Natural killer cell treated with Interleukin-12 subunit alpha and Interleukin-12 subunit beta and Interleukin-15 and Interleukin-18, amount 100 ng/mL, for 72 hours (primary cell): ENCODE results near the gene PAN3. TPM values are rescaled to one million over a fixed set of nuclear protein-coding genes. Genes with fewer than 3 reads are reported as not detected.
"Not testable (repeated sequence)": the region's sequence is repeated elsewhere in the genome, so short reads cannot be mapped to it uniquely, and the experiment has no call there.

Source experiments
- ATAC-seq, 2 donors: fragments of 150-1000 bp; cut with Tn5 transposase in 1 of 2; sonication (Bioruptor Pico), chemical (Tn5 transposase) in 1 of 2; 2 replicates each; pipeline ENCODE4 v1.10.0; 2021
- DNase-seq: peaks from one replicate; pipeline ENCODE4 v3.0.0; 2022; ENCODE audit warnings: low spot score
- H3K27ac Mint-ChIP-seq, 2 donors: 1 replicate in 1 of 2; 2 replicates in 1 of 2; pipeline ENCODE4 v1.8.0; 2022; ENCODE audit warnings: mixed read lengths in 2 of 2, mild to moderate bottlenecking in 1 of 2, moderate library complexity in 1 of 2
- H3K27me3 Mint-ChIP-seq, 2 donors: 1 replicate in 1 of 2; 2 replicates in 1 of 2; pipeline ENCODE4 v1.8.0; 2022; ENCODE audit warnings: mixed read lengths in 2 of 2
- H3K36me3 Mint-ChIP-seq: one replicate; pipeline ENCODE4 v1.8.0; 2022; ENCODE audit warnings: mixed read lengths
- H3K4me1 Mint-ChIP-seq, 2 donors: 1 replicate in 1 of 2; 2 replicates in 1 of 2; pipeline ENCODE4 v1.8.0; 2022; ENCODE audit warnings: low read depth in 2 of 2, mixed read lengths in 2 of 2, mild to moderate bottlenecking in 1 of 2
- H3K4me3 Mint-ChIP-seq: one replicate; pipeline ENCODE4 v1.8.0; 2022; ENCODE audit warnings: mixed read lengths
- H3K9me3 Mint-ChIP-seq: 2 replicates; pipeline ENCODE4 v1.8.0; 2022; ENCODE audit warnings: mixed read lengths
- total RNA-seq, 2 donors: library from RNA; stranded (reverse); gene quantifications; one replicate each; pipeline ENCODE4 v1.2.3, GENCODE V29; 2022

PAN3 gene
- total RNA-seq, 2 donors from 2014 or later = 38.5 to 43.2 TPM

GRCh38 chr13:28117689-28118377 is 20.5 kb upstream of the PAN3 start:
- no peaks in the 10 kb centered on the region for H3K9me3 Mint-ChIP-seq

GRCh38 chr13:28120317-28120716 is 18.0 kb upstream of the PAN3 start:
- ATAC-seq (no peak), DNase-seq (no peak)
- Mint-ChIP-seq H3K4me3 (no peak overlapping the region), H3K27me3 (peaks cover 8 to 9% of the 10 kb centered on the region in 2 donors), H3K4me1 (peaks cover 6 to 10% of the 10 kb centered on the region in 2 donors), H3K27ac (no peak overlapping the region), H3K9me3 (no peaks in the 10 kb centered on the region), H3K36me3 (no peaks in the 10 kb centered on the region)

More at GRCh38 chr13:28117689-28118377, 20.5 kb upstream of the PAN3 start:
- no peak for DNase-seq
- peaks cover 8 to 9% of the 10 kb centered on the region in 2 donors for H3K27me3 Mint-ChIP-seq
- peaks cover 6 to 10% of the 10 kb centered on the region in 2 donors for H3K4me1 Mint-ChIP-seq
- no peak for ATAC-seq
- no peaks in the 10 kb centered on the region for H3K36me3 Mint-ChIP-seq
- H3K4me3 Mint-ChIP-seq = no peak overlapping the region
- H3K27ac Mint-ChIP-seq = no peak overlapping the region

- H3K27me3 Mint-ChIP-seq = peaks cover 5 to 7% of the 10 kb centered on the region in 2 donors
- no peak overlapping the region for H3K4me3 Mint-ChIP-seq
- H3K4me1 Mint-ChIP-seq = peaks cover 6 to 10% of the 10 kb centered on the region in 2 donors
- no peak for ATAC-seq
- no peaks in the 10 kb centered on the region for H3K36me3 Mint-ChIP-seq
- no peak overlapping the region for H3K27ac Mint-ChIP-seq
- no peak for DNase-seq
- no peaks in the 10 kb centered on the region for H3K9me3 Mint-ChIP-seq
Observed at GRCh38 chr13:28121224-28121623, 17.1 kb upstream of the PAN3 start.

- no peak overlapping the region for H3K4me3 Mint-ChIP-seq
- DNase-seq = no peak
- H3K36me3 Mint-ChIP-seq = no peaks in the 10 kb centered on the region
- ATAC-seq = no peak
- H3K27me3 Mint-ChIP-seq = no peaks in the 10 kb centered on the region
- no peaks in the 10 kb centered on the region for H3K4me1 Mint-ChIP-seq
- H3K9me3 Mint-ChIP-seq = no peaks in the 10 kb centered on the region
- H3K27ac Mint-ChIP-seq = no peak overlapping the region
Observed at GRCh38 chr13:28128030-28128429, 10.3 kb upstream of the PAN3 start.

- Mint-ChIP-seq H3K4me1 (no peaks in the 10 kb centered on the region), H3K9me3 (no peaks in the 10 kb centered on the region), H3K27ac (no peak overlapping the region), H3K36me3 (no peaks in the 10 kb centered on the region), H3K27me3 (no peaks in the 10 kb centered on the region), H3K4me3 (no peak overlapping the region)
- DNase-seq (no peak), ATAC-seq (no peak)
Observed at GRCh38 chr13:28128926-28129325, 9.4 kb upstream of the PAN3 start.

- no peak for ATAC-seq
- Mint-ChIP-seq H3K27me3 (no peaks in the 10 kb centered on the region), H3K4me3 (no peak overlapping the region), H3K27ac (no peak overlapping the region), H3K9me3 (no peaks in the 10 kb centered on the region), H3K36me3 (no peaks in the 10 kb centered on the region), H3K4me1 (no peaks in the 10 kb centered on the region)
- DNase-seq = no peak
Observed at GRCh38 chr13:28129911-28130693, 8.2 kb upstream of the PAN3 start.

GRCh38 chr13:28131646-28132045 is 6.7 kb upstream of the PAN3 start:
- Mint-ChIP-seq H3K27me3 (no peaks in the 10 kb centered on the region), H3K4me3 (no peak overlapping the region), H3K27ac (no peak overlapping the region), H3K36me3 (no peaks in the 10 kb centered on the region), H3K4me1 (peaks cover 3 to 5% of the 10 kb centered on the region in 2 donors), H3K9me3 (no peaks in the 10 kb centered on the region)
- DNase-seq = no peak
- ATAC-seq = no peak

- no peak for DNase-seq
- ATAC-seq = no peak
- H3K36me3 Mint-ChIP-seq = peaks cover 8% of the 10 kb centered on the region
Observed at GRCh38 chr13:28136916-28137315, 1.4 kb upstream of the PAN3 start.

GRCh38 chr13:28137596-28137995 is 749 bp upstream of the PAN3 start:
- Mint-ChIP-seq H3K27ac (peak overlapping the region; percentile 94 to 96), H3K4me1 (peaks cover 34 to 51% of the 10 kb centered on the region in 2 donors), H3K4me3 (peak overlapping the region; percentile 95), H3K27me3 (no peaks in the 10 kb centered on the region), H3K36me3 (peaks cover 8% of the 10 kb centered on the region), H3K9me3 (no peaks in the 10 kb centered on the region)
- ATAC-seq (peak in 1 of 2 donors; percentile 0), DNase-seq (no peak)

More at GRCh38 chr13:28136916-28137315, 1.4 kb upstream of the PAN3 start:
- H3K9me3 Mint-ChIP-seq = no peaks in the 10 kb centered on the region
- H3K4me1 Mint-ChIP-seq = peaks cover 30 to 44% of the 10 kb centered on the region in 2 donors
- no peaks in the 10 kb centered on the region for H3K27me3 Mint-ChIP-seq
- peak overlapping the region; percentile 94 to 96 for H3K27ac Mint-ChIP-seq
- H3K4me3 Mint-ChIP-seq = peak overlapping the region; percentile 95

- DNase-seq (peak; percentile 87), ATAC-seq (peak; percentile 81 to 82)
- peaks cover 34 to 63% of the 10 kb centered on the region in 2 donors for H3K4me1 Mint-ChIP-seq
- peaks cover 8% of the 10 kb centered on the region for H3K36me3 Mint-ChIP-seq
- peak overlapping the region; percentile 94 to 96 for H3K27ac Mint-ChIP-seq
- peak overlapping the region; percentile 95 for H3K4me3 Mint-ChIP-seq
- H3K27me3 Mint-ChIP-seq = no peaks in the 10 kb centered on the region
- no peaks in the 10 kb centered on the region for H3K9me3 Mint-ChIP-seq
Observed at GRCh38 chr13:28138756-28139470, 568 bp downstream of the PAN3 start.

GRCh38 chr13:28140433-28141125 is 2.2 kb downstream of the PAN3 start:
- H3K9me3 Mint-ChIP-seq = no peaks in the 10 kb centered on the region
- no peak for DNase-seq
- H3K4me1 Mint-ChIP-seq = peaks cover 37 to 63% of the 10 kb centered on the region in 2 donors
- H3K36me3 Mint-ChIP-seq = peaks cover 8% of the 10 kb centered on the region
- ATAC-seq = no peak
- H3K27me3 Mint-ChIP-seq = no peaks in the 10 kb centered on the region
- peak overlapping the region; percentile 95 for H3K4me3 Mint-ChIP-seq
- peak overlapping the region; percentile 83 to 96 for H3K27ac Mint-ChIP-seq

GRCh38 chr13:28141542-28141941 is 3.2 kb downstream of the PAN3 start:
- H3K27ac Mint-ChIP-seq = peak overlapping the region in 1 of 2 donors; percentile 74
- H3K4me1 Mint-ChIP-seq = peaks cover 38 to 58% of the 10 kb centered on the region in 2 donors
- H3K4me3 Mint-ChIP-seq = not testable (repeated sequence)

GRCh38 chr13:28145049-28145448 is 6.7 kb downstream of the PAN3 start:
- H3K4me1 Mint-ChIP-seq = peaks cover 32 to 33% of the 10 kb centered on the region in 2 donors
- no peak for DNase-seq
- H3K27me3 Mint-ChIP-seq = no peaks in the 10 kb centered on the region
- no peaks in the 10 kb centered on the region for H3K36me3 Mint-ChIP-seq
- no peak overlapping the region for H3K4me3 Mint-ChIP-seq
- no peak for ATAC-seq
- H3K9me3 Mint-ChIP-seq = no peaks in the 10 kb centered on the region
- H3K27ac Mint-ChIP-seq = no peak overlapping the region

More at GRCh38 chr13:28141542-28141941, 3.2 kb downstream of the PAN3 start:
- not testable (repeated sequence) for H3K36me3 Mint-ChIP-seq, ATAC-seq, H3K27me3 Mint-ChIP-seq, DNase-seq, H3K9me3 Mint-ChIP-seq
